Progenitor cell of endocrine pancreas (in vitro differentiated cells): Measurements from ENCODE around the gene PTPRK. TPM values are rescaled to one million over a fixed set of nuclear protein-coding genes. Genes with fewer than 3 reads are reported as not detected.

Experiments used
- DNase-seq: peaks from one replicate; pipeline ENCODE4 v3.0.0; 2021; ENCODE audit warnings: low spot score; ENCODE audit not compliant: unreplicated experiment
- H3K27ac Mint-ChIP-seq: 2 replicates; pipeline ENCODE4 v1.8.0; 2021; ENCODE audit warnings: mild to moderate bottlenecking, moderate library complexity, mixed read lengths
- H3K27me3 Mint-ChIP-seq: 2 replicates; pipeline ENCODE4 v1.8.0; 2021; ENCODE audit warnings: mixed read lengths
- H3K36me3 Mint-ChIP-seq: 2 replicates; pipeline ENCODE4 v1.8.0; 2022; ENCODE audit warnings: mixed read lengths; ENCODE audit not compliant: insufficient read depth
- H3K4me1 Mint-ChIP-seq: 2 replicates; pipeline ENCODE4 v1.8.0; 2021; ENCODE audit warnings: low read depth, mixed read lengths
- H3K4me3 Mint-ChIP-seq: 2 replicates; pipeline ENCODE4 v1.8.0; 2021; ENCODE audit warnings: low read depth, mild to moderate bottlenecking, moderate library complexity, mixed read lengths
- H3K9me3 Mint-ChIP-seq: 2 replicates; pipeline ENCODE4 v1.8.0; 2021; ENCODE audit warnings: low read depth, mixed read lengths
- total RNA-seq: library from RNA; stranded (reverse); gene quantifications from 2 replicates; pipeline ENCODE4 v1.2.1, GENCODE V29; 2021
- TF ChIP-seq, protein P1 (sequence below): fragments of 200-600 bp; sonication (generic); IDR thresholded peaks from one replicate; pipeline ENCODE4 v1.5.0; 2021; ENCODE audit warnings: antibody characterized with exemption, mild to moderate bottlenecking; ENCODE audit not compliant: unreplicated experiment

Gene PTPRK
- total RNA-seq, 1 donor from 2014 or later = 86.2 TPM

DNA sequence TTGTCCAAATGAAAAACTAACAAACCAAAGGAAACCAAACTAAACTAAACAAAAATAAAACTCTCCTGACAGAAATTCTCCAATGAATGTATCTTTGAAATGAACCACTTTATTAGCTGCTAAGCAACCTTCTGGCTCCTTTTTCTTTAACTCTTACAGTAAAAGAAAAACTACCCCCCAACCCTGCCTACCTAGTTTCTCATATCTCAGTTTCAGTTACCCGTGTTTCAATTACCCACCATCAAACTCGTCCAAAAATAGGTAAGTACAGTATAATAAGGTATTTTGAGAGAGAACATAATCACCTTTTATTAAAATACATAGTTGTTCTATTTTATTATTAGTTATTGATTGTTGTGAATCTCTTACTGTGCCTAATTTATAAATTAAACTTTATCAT lies 442.1 kb downstream of the PTPRK start:
- H3K9me3 Mint-ChIP-seq = no peaks in the 10 kb centered on the region
- no peak overlapping the region for H3K27ac Mint-ChIP-seq
- no peaks in the 10 kb centered on the region for H3K27me3 Mint-ChIP-seq
- no peaks in the 10 kb centered on the region for H3K4me1 Mint-ChIP-seq
- H3K4me3 Mint-ChIP-seq = no peak overlapping the region
- TF ChIP-seq, protein P1, sequence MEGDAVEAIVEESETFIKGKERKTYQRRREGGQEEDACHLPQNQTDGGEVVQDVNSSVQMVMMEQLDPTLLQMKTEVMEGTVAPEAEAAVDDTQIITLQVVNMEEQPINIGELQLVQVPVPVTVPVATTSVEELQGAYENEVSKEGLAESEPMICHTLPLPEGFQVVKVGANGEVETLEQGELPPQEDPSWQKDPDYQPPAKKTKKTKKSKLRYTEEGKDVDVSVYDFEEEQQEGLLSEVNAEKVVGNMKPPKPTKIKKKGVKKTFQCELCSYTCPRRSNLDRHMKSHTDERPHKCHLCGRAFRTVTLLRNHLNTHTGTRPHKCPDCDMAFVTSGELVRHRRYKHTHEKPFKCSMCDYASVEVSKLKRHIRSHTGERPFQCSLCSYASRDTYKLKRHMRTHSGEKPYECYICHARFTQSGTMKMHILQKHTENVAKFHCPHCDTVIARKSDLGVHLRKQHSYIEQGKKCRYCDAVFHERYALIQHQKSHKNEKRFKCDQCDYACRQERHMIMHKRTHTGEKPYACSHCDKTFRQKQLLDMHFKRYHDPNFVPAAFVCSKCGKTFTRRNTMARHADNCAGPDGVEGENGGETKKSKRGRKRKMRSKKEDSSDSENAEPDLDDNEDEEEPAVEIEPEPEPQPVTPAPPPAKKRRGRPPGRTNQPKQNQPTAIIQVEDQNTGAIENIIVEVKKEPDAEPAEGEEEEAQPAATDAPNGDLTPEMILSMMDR = no peak
- peaks cover 20% of the 10 kb centered on the region for H3K36me3 Mint-ChIP-seq
- DNase-seq = no peak

DNA sequence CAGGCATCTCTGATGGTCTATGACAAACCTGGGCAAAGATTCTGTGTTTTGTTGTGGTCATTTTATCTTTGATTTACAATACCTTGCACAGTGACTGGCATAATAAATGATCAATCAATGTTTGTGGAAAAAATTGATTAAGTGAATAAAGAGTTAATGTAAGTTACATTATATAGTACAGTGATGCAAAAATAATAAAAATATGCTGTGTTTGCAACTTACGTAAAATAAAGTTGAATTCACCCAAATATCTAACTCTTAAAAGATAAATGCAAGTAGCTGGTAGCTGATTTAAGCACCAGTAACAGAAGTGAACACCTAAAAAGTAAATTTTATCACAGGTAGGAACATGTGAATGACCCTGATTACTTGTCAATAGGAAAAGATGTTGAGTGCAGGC lies 443.6 kb downstream of the PTPRK start:
- H3K4me1 Mint-ChIP-seq = peaks cover 2% of the 10 kb centered on the region
- TF ChIP-seq, protein P1 = no peak
- H3K9me3 Mint-ChIP-seq = no peaks in the 10 kb centered on the region
- H3K27me3 Mint-ChIP-seq = no peaks in the 10 kb centered on the region
- peaks cover 15% of the 10 kb centered on the region for H3K36me3 Mint-ChIP-seq
- H3K4me3 Mint-ChIP-seq = no peak overlapping the region
- H3K27ac Mint-ChIP-seq = no peak overlapping the region
- DNase-seq = no peak

DNA sequence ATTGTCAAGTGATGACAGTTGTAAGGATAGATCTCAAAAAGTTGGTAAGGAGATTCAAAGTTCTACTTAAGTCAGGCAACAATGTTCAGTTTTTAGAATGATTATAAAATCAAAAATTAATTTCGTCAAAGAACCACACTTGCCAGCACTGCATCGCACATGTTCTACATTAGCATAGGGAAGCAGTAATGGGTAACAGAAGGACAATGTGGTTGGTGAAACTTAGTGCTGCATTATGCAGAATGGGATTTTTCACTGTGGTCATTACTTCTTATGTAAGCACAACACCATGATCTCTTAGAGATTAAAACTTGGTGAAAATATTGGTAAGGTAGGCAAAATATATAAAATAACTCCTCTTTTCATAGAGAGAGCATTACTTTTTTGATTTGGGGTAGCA lies 445.8 kb downstream of the PTPRK start:
- TF ChIP-seq, protein P1 = no peak
- no peak overlapping the region for H3K4me3 Mint-ChIP-seq
- no peaks in the 10 kb centered on the region for H3K9me3 Mint-ChIP-seq
- peaks cover 13% of the 10 kb centered on the region for H3K36me3 Mint-ChIP-seq
- H3K4me1 Mint-ChIP-seq = peaks cover 2% of the 10 kb centered on the region
- DNase-seq = no peak
- H3K27me3 Mint-ChIP-seq = no peaks in the 10 kb centered on the region
- no peak overlapping the region for H3K27ac Mint-ChIP-seq

DNA sequence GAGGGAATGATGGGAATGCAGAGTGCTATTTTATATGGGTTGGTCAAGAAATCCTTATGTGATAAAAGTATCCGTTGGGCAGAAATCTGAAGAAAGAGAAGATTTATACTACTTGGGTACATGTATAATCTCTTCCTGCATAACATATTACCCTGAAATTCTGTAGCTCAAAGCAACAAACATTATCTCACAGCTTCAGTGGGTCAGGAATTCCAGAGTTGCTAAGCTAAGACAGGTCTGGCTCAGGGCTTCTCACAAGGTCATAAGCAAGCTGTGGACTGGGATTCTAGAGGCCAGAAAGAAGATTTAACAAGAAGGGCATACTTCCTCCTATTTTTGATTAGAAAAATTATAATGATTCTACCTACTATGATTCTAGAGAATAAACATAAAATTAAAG lies 447.0 kb downstream of the PTPRK start:
- TF ChIP-seq, protein P1 = no peak
- Mint-ChIP-seq H3K27me3 (no peaks in the 10 kb centered on the region), H3K9me3 (no peaks in the 10 kb centered on the region), H3K4me3 (no peak overlapping the region), H3K27ac (no peak overlapping the region), H3K36me3 (peaks cover 13% of the 10 kb centered on the region), H3K4me1 (peaks cover 2% of the 10 kb centered on the region)
- no peak for DNase-seq

DNA sequence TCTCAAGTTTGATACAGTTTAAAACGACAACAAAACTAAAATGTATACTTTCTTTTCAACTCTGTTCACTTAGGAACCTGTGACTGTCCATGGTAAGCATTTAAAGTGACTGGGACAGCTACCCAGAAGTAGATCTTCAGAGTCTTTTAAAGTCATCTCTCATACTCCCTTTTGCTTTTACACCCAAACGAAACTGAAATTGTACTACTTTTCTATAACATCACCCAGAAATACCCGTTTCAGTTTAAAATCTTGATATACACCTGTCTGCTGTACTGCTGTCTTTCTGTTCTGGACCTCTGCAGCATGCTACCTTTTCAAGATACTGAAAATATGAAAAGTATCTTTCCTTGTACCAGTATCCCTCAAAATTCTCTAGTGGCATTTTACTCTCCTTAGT lies 449.2 kb downstream of the PTPRK start:
- no peak for DNase-seq
- no peaks in the 10 kb centered on the region for H3K9me3 Mint-ChIP-seq
- TF ChIP-seq, protein P1 = no peak
- H3K4me1 Mint-ChIP-seq = peaks cover 5% of the 10 kb centered on the region
- no peak overlapping the region for H3K4me3 Mint-ChIP-seq
- peaks cover 15% of the 10 kb centered on the region for H3K36me3 Mint-ChIP-seq
- H3K27me3 Mint-ChIP-seq = no peaks in the 10 kb centered on the region
- H3K27ac Mint-ChIP-seq = no peak overlapping the region
